OCI-LY7 (cell line): ENCODE data around the gene ATXN10.

Source experiments
- EZH2phosphoT487 ChIP-seq: fragments of 200-600 bp; sonication (generic); IDR thresholded peaks from 2 replicates; pipeline ENCODE4 v1.6.1; 2018; ENCODE audit warnings: low read depth, borderline replicate concordance, mild to moderate bottlenecking, mixed run types, antibody characterized with exemption, low read length, moderate library complexity, mixed read lengths
- TF ChIP-seq, protein P1 (sequence below): fragments of 200-600 bp; sonication (generic); conservative IDR thresholded peaks from 2 replicates; pipeline ENCODE4 v1.5.1; 2014; ENCODE audit warnings: mild to moderate bottlenecking, antibody characterized with exemption, low read length, moderate library complexity, mixed read lengths

DNA sequence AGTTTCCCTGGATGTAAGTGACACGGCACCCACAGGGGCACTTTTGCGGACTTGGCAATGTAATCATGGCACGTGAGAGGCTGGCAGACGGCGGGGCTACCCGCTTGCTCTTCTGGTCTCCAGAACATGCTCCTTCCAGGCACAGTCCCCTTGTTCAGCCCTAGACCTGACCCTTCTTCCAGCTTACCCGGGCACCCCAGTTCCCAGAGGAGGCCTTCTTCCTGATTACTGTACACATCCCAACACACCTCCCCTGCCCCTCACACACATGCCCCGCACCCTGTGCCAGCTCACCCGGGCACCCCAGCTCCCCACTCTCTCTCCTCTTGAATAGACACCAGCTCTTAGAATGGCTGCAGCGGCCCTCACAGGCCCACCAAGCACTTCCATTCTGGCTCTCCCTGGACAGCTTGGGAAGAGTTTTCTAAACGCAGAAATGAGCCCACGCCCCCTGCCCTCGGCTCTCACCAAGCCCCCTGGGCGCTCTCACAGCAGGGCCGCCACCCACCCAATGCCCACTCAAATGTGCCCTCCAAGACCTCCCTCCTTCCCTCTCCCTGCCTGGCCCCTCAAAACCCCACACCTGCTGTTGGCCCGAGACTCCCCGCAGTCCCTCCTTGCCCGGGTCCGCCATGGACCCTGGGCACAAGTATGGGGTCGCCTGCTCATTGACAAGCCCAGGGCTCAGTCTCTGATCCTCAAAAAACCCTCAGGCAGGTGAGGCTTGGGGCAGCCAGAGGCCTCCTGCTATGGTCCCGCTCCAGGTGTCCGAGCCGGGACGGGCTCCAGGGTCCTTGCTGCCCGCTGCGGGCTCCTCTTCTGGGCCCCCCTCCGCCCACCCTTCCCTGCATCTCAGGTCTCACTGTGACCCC, 216.8 kb downstream of the ATXN10 start:
- TF ChIP-seq, protein P1, sequence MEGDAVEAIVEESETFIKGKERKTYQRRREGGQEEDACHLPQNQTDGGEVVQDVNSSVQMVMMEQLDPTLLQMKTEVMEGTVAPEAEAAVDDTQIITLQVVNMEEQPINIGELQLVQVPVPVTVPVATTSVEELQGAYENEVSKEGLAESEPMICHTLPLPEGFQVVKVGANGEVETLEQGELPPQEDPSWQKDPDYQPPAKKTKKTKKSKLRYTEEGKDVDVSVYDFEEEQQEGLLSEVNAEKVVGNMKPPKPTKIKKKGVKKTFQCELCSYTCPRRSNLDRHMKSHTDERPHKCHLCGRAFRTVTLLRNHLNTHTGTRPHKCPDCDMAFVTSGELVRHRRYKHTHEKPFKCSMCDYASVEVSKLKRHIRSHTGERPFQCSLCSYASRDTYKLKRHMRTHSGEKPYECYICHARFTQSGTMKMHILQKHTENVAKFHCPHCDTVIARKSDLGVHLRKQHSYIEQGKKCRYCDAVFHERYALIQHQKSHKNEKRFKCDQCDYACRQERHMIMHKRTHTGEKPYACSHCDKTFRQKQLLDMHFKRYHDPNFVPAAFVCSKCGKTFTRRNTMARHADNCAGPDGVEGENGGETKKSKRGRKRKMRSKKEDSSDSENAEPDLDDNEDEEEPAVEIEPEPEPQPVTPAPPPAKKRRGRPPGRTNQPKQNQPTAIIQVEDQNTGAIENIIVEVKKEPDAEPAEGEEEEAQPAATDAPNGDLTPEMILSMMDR, result no peak
- TF ChIP-seq EZH2phosphoT487, result no peak
